ENCODE measurements around the gene OSBPL1A.

- TF ChIP-seq CTCF (IDR thresholded peaks at IDR 0.05; ENCODE audit: insufficient read depth, low read length, poor library complexity, severe bottlenecking) (no peak), EZH2phosphoT487 (conservative IDR thresholded peaks at IDR 0.05; ENCODE audit: low read length) (no peak)
These were observed 28.4 kb upstream of the OSBPL1A start for GRCh38 chr18:24426073-24426397.

Measured in SU-DHL-6 (cell line).